Hepatocyte (in vitro differentiated cells): ENCODE measurements around the gene LRRC4C. TPM values are rescaled to one million over a fixed set of nuclear protein-coding genes. Genes with fewer than 3 reads are reported as not detected.

Experiments used
- DNase-seq: peaks from one replicate; pipeline ENCODE4 v3.0.0-alpha.2; 2016; ENCODE audit warnings: low spot score
- H2AFZ ChIP-seq: fragments of 200-600 bp; sonication (generic); 2 replicates; pipeline ENCODE4 v1.6.0; 2016; ENCODE audit warnings: antibody characterized with exemption, mild to moderate bottlenecking
- H3K27ac ChIP-seq: fragments of 200-600 bp; sonication (generic); 2 replicates; pipeline ENCODE4 v1.5.1; 2016; ENCODE audit warnings: mild to moderate bottlenecking
- H3K27me3 ChIP-seq: fragments of 200-600 bp; sonication (generic); 2 replicates; pipeline ENCODE4 v1.6.1; 2016
- H3K36me3 ChIP-seq: fragments of 200-600 bp; sonication (generic); replicated peaks from 2 replicates; pipeline ENCODE4 v1.5.1; 2016; ENCODE audit warnings: low read depth; ENCODE audit not compliant: insufficient read depth
- H3K4me1 ChIP-seq: fragments of 200-600 bp; sonication (generic); 2 replicates; pipeline ENCODE4 v1.5.1; 2016; ENCODE audit warnings: mild to moderate bottlenecking, moderate library complexity; ENCODE audit not compliant: insufficient read depth
- H3K4me2 ChIP-seq: fragments of 200-600 bp; sonication (generic); 2 replicates; pipeline ENCODE4 v1.6.0; 2016
- H3K4me3 ChIP-seq: fragments of 200-600 bp; sonication (generic); 2 replicates; pipeline ENCODE4 v1.5.1; 2016; ENCODE audit warnings: mild to moderate bottlenecking
- H3K79me2 ChIP-seq: fragments of 200-600 bp; sonication (generic); 2 replicates; pipeline ENCODE4 v1.6.0; 2017; ENCODE audit warnings: mild to moderate bottlenecking
- H3K9me2 ChIP-seq: fragments of 200-600 bp; sonication (generic); replicated peaks from 2 replicates; pipeline ENCODE4 v1.6.0; 2017; ENCODE audit warnings: mild to moderate bottlenecking; ENCODE audit not compliant: insufficient read depth
- H3K9me3 ChIP-seq: fragments of 200-600 bp; sonication (generic); 2 replicates; pipeline ENCODE4 v1.5.1; 2016; ENCODE audit warnings: low read depth, mild to moderate bottlenecking
- H4K20me1 ChIP-seq: fragments of 200-600 bp; sonication (generic); 2 replicates; pipeline ENCODE4 v1.6.0; 2016; ENCODE audit warnings: mild to moderate bottlenecking; ENCODE audit not compliant: insufficient read depth, poor library complexity, severe bottlenecking
- EZH2 ChIP-seq: fragments of 200-600 bp; sonication (generic); IDR thresholded peaks from 2 replicates; pipeline ENCODE4 v1.6.1; 2016; ENCODE audit warnings: antibody characterized with exemption, mild to moderate bottlenecking, borderline replicate concordance
- EZH2phosphoT487 ChIP-seq: fragments of 200-600 bp; sonication (generic); IDR thresholded peaks from one replicate; pipeline ENCODE4 v1.6.1; 2018; ENCODE audit warnings: antibody characterized with exemption, mild to moderate bottlenecking, low read depth, moderate library complexity; ENCODE audit not compliant: unreplicated experiment, severe bottlenecking
- WGBS: methylation state at CpG from one replicate; pipeline ENCODE4 v1.1.6; 2016; ENCODE audit warnings: low lambda C conversion rate; ENCODE audit errors: missing lambda C conversion rate; 5-methylcytosine and 5-hydroxymethylcytosine counted together
- polyA plus RNA-seq: library from polyadenylated mRNA; unstranded; fragments of >200 nt; fragmentation: Nextera tagmentation; extraction: Ambion mirVana; gene quantifications from 2 replicates; pipeline ENCODE4 v1.2.1, GENCODE V29; 2016
- total RNA-seq: library from RNA; depleted of rRNA; stranded (reverse); fragments of >200 nt; gene quantifications from 2 replicates; pipeline ENCODE4 v1.2.3, GENCODE V29; 2014
- TF ChIP-seq, protein P1 (sequence below): fragments of 200-600 bp; sonication (generic); IDR thresholded peaks from 2 replicates; pipeline ENCODE4 v1.5.1; 2016; ENCODE audit warnings: antibody characterized with exemption, mild to moderate bottlenecking; ENCODE audit not compliant: poor library complexity

The LRRC4C gene
- total and polyA plus RNA-seq, 2 experiments from 2014 or later = 1.1 to 3.1 TPM

DNA sequence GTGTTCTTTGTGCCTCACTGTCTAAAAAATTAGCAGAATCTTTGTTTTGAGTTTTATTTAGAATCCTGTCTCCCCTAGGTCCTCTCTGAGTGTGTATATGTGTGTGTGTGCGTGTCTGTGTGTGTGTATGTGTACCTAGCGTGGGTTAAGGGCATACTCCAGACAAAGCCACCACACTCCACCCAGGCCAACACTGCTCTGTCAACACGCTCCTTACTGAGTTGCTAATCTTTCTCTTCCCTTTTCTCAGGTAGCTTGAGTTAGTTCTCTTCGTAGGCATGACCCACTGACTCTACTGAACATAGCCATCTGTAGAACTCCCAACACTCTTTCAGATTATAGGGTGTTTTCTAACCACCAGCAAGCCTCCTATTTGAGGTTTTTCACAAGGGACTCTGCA lies 131.1 kb downstream of the LRRC4C start:
- Histone ChIP-seq H3K9me2 (no peaks in the 10 kb centered on the region), H2AFZ (no peak overlapping the region), H3K79me2 (no peaks in the 10 kb centered on the region), H3K4me3 (no peak overlapping the region), H4K20me1 (no peaks in the 10 kb centered on the region), H3K27me3 (no peaks in the 10 kb centered on the region), H3K36me3 (no peaks in the 10 kb centered on the region), H3K4me2 (no peak overlapping the region), H3K9me3 (no peaks in the 10 kb centered on the region), H3K27ac (no peak overlapping the region), H3K4me1 (no peaks in the 10 kb centered on the region)
- TF ChIP-seq EZH2 = no peak
- no peak for TF ChIP-seq EZH2phosphoT487
- TF ChIP-seq, protein P1, sequence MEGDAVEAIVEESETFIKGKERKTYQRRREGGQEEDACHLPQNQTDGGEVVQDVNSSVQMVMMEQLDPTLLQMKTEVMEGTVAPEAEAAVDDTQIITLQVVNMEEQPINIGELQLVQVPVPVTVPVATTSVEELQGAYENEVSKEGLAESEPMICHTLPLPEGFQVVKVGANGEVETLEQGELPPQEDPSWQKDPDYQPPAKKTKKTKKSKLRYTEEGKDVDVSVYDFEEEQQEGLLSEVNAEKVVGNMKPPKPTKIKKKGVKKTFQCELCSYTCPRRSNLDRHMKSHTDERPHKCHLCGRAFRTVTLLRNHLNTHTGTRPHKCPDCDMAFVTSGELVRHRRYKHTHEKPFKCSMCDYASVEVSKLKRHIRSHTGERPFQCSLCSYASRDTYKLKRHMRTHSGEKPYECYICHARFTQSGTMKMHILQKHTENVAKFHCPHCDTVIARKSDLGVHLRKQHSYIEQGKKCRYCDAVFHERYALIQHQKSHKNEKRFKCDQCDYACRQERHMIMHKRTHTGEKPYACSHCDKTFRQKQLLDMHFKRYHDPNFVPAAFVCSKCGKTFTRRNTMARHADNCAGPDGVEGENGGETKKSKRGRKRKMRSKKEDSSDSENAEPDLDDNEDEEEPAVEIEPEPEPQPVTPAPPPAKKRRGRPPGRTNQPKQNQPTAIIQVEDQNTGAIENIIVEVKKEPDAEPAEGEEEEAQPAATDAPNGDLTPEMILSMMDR = no peak
- no peak for DNase-seq
- 86% methylated on average over 4 of the region's 4 CpGs for WGBS

DNA sequence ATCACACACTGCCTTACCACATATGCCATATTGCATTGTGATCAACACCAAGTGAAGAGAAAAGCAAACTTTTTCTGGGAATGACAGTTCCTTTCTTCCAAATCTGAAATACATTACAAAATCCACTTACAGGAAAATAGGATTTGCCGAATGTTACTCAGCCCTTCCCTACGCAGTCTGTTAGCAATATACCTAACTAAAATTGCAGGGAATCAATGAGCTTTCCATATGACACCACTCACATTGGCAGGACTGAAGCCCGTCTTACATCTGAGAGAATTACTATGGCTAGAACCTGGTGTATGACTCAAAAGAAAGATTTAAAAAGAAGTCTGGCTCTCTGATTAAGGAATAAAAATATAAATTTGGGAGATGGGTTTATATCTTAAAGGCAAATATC lies 136.0 kb downstream of the LRRC4C start:
- Histone ChIP-seq H4K20me1 (no peaks in the 10 kb centered on the region), H2AFZ (no peak overlapping the region), H3K36me3 (no peaks in the 10 kb centered on the region), H3K9me2 (no peaks in the 10 kb centered on the region), H3K9me3 (no peaks in the 10 kb centered on the region), H3K27me3 (no peaks in the 10 kb centered on the region), H3K79me2 (no peaks in the 10 kb centered on the region), H3K4me2 (no peak overlapping the region), H3K4me3 (no peak overlapping the region), H3K27ac (no peak overlapping the region), H3K4me1 (no peaks in the 10 kb centered on the region)
- 89% methylated on average over 3 of the region's 3 CpGs for WGBS
- no peak for DNase-seq
- TF ChIP-seq EZH2 = no peak
- TF ChIP-seq, protein P1 = no peak
- no peak for TF ChIP-seq EZH2phosphoT487

DNA sequence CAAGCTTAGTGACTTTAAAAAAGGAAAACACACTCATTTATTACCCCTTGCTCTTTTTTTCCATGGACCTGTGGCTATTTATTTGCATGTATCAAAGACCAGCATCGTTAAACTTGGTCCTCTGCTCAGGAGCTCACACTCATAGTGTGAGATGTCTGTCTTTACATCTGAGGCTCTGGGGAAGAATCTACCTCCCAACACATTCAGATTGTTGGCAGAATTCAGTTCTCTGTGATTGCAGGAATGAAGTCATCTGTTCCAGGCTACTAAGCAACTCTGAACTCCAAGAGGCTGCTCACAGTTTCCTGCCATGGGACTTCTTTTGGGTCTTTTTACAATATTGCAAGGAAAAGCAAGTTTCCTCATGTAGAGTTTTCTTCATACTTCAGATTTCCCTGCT lies 138.8 kb downstream of the LRRC4C start:
- H3K4me3 ChIP-seq = no peak overlapping the region
- H3K9me3 ChIP-seq = no peaks in the 10 kb centered on the region
- no peaks in the 10 kb centered on the region for H4K20me1 ChIP-seq
- H3K4me2 ChIP-seq = no peak overlapping the region
- no peaks in the 10 kb centered on the region for H3K36me3 ChIP-seq
- H3K4me1 ChIP-seq = no peaks in the 10 kb centered on the region
- TF ChIP-seq EZH2phosphoT487 = no peak
- no peak for TF ChIP-seq EZH2
- TF ChIP-seq, protein P1 = no peak
- no peak overlapping the region for H2AFZ ChIP-seq
- no peak for DNase-seq
- no peaks in the 10 kb centered on the region for H3K27me3 ChIP-seq
- H3K79me2 ChIP-seq = no peaks in the 10 kb centered on the region
- WGBS = 85% methylated on average over 1 of the region's 1 CpG
- no peak overlapping the region for H3K27ac ChIP-seq
- no peaks in the 10 kb centered on the region for H3K9me2 ChIP-seq

DNA sequence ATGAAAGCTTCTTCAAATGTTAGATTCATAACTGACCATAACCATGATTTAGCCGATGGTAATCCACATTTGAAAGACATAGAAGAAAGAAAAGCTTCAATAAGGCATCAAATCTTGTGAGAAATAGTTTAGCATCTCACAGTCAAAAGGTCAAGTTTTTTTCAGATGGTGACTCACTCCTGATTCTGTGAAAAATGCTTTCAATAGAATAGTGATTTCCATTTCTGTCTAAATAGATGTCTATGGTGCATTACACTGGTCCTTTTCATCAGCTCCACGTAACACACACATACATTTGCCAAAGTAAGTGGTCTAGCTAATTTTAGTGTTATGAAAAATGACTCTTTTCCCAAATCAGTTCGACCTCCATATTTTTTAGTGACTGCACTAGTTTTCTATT lies 139.2 kb downstream of the LRRC4C start:
- 77% methylated on average over 3 of the region's 3 CpGs for WGBS
- H3K4me2 ChIP-seq = no peak overlapping the region

More for the DNA sequence above, 139.2 kb downstream of the LRRC4C start:
- H3K36me3 ChIP-seq = no peaks in the 10 kb centered on the region
- no peaks in the 10 kb centered on the region for H3K27me3 ChIP-seq
- no peaks in the 10 kb centered on the region for H3K4me1 ChIP-seq
- no peaks in the 10 kb centered on the region for H3K9me3 ChIP-seq
- no peak overlapping the region for H2AFZ ChIP-seq
- no peak overlapping the region for H3K27ac ChIP-seq
- no peaks in the 10 kb centered on the region for H3K9me2 ChIP-seq
- TF ChIP-seq, protein P1 = no peak
- TF ChIP-seq EZH2phosphoT487 (no peak), EZH2 (no peak)
- H3K79me2 ChIP-seq = no peaks in the 10 kb centered on the region
- no peaks in the 10 kb centered on the region for H4K20me1 ChIP-seq
- no peak for DNase-seq
- no peak overlapping the region for H3K4me3 ChIP-seq
